GM18861 (cell line): ENCODE data around the gene SHC2.

ENCODE experiments used
- ATAC-seq: cut with Tn5 transposase; IDR thresholded peaks from one replicate; pipeline ENCODE4 v1.9.1; 2021; ENCODE audit not compliant: unreplicated experiment

The SHC2 gene

DNA sequence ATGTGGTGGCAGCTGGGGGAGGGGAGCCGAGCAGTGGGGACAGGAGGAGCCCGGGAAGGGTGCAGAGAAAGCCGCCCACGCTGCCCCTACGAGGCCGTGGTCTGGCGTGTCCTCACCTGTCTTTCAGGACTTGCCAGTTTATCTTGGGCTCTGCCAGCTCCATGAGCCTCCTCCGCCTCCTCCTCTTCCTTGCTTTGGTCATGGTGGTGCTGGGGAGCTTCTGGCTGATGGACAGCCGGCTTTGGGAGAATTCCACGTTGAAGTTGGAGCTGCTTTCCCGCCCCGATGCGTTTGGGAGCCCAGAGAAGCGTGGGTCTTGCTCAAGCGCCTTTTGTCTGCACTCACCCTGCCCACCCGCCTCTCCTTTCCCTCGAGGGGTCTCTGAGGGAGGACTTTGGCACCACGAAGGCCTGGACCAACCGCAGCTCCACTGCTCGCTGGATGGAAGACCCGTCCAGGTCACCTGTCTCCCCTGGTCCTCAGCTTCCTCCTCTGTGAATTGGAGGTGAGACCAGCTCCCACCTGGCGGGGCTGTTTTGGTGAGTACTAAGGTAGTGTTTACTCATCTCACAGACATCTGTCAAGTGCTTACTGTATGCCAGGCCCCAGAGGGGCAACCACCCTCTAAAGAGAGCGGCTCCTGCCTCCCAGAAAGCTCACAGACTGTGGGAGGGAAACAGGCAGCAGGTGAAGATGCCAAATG lies 86.5 kb downstream of the SHC2 start:
- ATAC-seq: no peak

GRCh38 chr19:373391-374182 lies 87.2 kb downstream of the SHC2 start:
- ATAC-seq: no peak

- ATAC-seq: no peak
Observed at GRCh38 chr19:372306-372890, 88.4 kb downstream of the SHC2 start.

DNA sequence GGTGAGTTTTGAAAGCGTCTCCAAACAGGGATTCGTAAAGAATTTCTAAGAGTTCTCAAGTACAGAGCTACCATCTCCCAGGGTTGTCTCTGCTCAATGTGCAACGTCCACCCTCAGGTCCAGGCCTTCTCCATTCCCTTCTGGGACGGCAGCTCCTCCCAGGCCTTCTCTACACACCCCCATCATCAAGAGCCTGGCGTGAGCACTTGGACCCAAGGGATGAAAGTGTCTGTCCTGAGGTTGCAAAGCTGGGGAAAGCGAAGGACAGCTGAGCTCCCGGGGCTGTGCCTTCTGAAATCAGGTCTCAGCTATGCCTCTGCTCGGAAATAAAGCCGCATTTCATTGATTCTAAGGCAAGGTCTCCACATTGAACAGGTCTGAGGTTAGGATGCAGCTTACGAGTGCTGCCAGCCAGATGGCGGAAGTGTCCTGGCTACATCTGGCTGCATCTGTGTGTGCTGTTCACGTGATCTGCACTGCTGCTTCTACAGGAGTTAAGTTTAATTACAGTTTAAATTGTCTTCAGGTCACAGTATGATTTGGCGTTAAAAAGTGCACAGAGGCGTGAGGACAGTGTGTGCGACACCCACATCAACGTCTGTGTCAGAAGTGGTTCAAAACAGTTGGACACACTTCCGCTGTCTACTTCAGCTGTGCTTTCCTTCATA lies 89.2 kb downstream of the SHC2 start:
- no peak for ATAC-seq

GRCh38 chr19:370641-371330 lies 90.0 kb downstream of the SHC2 start:
- ATAC-seq: no peak

DNA sequence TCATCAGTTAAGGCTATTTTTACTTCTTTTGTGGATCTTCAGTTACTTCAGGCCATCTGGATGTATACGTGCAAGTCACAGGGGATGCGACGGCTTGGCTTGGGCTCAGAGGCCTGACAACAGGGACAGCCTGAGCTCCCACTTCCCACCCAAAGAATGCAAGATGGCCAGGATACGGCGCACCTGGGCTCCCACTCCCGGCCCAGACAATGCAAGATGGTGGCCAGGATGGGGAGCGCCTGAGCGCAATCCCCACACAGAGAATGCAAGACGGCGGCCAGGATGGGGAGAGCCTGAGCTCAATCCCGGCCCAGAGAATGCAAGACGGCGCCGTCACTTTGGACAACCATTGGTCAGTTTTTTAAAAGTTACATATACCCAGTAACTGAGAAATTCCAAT lies 91.0 kb downstream of the SHC2 start:
- ATAC-seq: no peak

- ATAC-seq: no peak
Observed at GRCh38 chr19:369256-369655, 91.6 kb downstream of the SHC2 start.

GRCh38 chr19:368630-369024 lies 92.2 kb downstream of the SHC2 start:
- ATAC-seq: no peak

DNA sequence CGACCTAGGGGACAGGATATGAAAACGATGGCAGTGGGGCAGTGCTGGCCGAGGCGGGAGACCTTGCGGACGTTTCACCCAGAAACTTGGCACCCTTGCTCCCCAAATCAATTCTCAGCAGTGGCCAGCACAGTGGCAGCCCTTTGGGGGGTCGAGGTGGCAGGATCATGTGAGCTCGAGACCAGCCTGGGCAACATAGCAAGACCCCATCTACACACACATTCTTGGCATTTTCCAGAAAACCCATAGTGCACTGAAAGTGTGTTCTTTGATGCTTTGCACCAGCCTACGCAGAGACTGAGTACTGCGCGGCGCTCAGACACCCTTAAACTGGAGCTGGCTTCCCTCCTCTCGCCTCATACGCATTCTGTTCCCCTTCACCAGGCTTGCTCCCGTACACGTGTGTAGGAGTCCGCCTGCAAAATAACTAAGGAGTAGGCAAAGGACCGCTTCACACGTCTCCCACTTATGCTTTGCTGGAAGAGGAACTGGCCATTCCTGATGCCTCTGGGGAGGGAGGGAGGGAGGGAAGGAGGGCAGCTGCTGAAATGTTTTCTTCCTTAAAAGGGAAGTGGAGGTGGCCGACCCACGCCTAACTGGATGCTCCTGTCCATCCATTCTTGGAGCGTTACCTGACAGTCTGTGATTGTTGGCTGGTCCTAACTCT lies 92.7 kb downstream of the SHC2 start:
- ATAC-seq: no peak

GRCh38 chr19:367561-367960 lies 93.3 kb downstream of the SHC2 start:
- ATAC-seq: no peak

DNA sequence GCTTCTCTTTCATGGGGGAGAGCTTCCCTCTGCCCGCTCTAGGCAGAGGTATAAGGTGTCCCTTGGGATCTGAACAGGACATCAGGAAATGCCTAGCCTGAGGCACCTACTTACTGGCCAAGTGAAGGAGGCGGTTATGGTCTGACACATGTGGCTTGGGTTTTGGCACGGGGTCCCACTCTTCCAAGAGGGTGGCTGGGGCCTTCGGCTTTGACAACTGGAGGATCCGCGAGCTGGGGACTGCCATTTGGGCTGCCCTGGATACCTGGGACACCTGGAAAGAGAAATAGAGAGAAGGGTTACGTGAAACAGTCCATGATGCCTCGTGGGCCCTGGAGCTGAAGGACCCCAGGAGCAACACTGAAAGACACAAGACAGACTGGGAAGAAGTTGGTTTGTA lies 93.9 kb downstream of the SHC2 start:
- no peak for ATAC-seq
